GM18499 (cell line): Measurements from ENCODE around the gene IDUA.
"Not testable (repeated sequence)": the region's sequence is repeated elsewhere in the genome, so short reads cannot be mapped to it uniquely, and the experiment has no call there.

ENCODE experiments used
- ATAC-seq: cut with Tn5 transposase; IDR thresholded peaks from one replicate; pipeline ENCODE4 v1.9.1; 2021; ENCODE audit warnings: moderate number of reproducible peaks; ENCODE audit not compliant: insufficient read depth, unreplicated experiment

The IDUA gene

DNA sequence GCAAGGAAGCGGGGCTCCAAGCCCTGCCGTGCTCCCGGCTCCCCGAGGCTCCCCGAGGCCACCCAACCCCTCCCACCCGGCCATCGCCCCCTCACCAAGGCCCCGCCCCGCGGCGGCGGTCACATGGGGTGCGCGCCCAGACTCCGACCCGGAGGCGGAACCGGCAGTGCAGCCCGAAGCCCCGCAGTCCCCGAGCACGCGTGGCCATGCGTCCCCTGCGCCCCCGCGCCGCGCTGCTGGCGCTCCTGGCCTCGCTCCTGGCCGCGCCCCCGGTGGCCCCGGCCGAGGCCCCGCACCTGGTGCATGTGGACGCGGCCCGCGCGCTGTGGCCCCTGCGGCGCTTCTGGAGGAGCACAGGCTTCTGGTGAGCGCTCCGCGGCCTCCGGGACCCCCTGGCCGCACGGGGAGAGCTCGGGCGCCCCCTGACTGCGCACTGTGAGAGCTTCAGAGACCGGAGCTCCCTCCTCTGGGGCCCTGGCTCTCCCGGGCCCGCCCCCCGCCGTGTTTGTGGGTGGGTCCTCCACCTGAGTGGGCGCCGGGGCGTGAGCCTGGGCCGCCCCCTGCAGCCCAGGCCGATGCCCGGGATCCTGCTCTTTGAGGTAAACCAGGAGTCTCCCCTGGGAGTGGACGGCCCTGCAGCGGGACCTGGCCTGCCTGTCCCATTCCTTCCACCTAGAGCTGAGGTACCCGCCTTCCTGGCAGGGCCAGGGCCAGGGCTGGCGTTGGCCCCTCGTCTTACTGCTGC, at the start of gene IDUA:
Gene IDUA, plus strand, starts transcription at position 166 of the 745 bp plus-strand sequence. Its CDS starts 41 bp downstream, at position 207.
- ATAC-seq = peak; percentile 34

GRCh38 chr4:939508-939907, 47.3 kb upstream of the IDUA start:
- not testable (repeated sequence) for ATAC-seq

DNA sequence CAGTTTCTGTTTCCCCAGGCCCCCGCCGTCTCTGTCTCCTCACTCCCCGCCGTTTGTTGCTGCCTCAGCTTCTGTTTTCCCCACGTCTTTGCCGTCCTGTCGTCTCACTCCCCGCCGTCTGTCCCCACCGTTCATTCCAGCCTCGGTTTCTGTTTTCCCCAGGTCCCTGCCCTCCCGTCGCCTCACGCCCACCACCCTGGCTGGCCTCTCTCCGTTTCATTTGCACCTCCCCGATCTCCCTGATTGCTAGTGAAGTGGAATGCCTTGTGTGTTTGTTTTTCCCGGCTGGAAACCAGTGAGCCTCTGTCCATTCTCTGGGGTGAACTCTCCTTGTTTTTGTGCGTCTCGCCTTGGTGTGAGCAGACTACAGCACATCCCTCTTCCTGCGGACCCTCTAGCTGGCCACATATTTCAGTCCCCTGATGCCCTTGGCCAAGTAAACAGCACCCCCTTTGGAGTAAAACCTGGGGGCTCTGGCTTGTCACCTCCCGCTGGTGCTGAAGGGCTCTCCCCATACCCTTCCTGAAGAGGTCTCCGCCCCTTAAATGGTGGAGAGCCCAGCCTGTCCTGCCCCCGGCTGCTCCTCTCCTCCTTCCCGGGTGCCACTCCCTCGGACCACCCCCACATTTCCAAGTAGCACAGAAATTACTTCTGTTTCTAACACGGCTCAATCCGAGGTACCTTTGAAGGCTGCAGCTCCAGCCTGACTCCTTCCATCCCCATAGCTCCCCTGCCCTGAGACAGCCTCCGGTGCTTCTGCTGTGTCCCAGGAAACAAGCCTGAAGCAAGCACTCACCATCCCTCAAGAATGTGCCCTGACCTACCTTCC, 41.4 kb upstream of the IDUA start:
- ATAC-seq = no peak

DNA sequence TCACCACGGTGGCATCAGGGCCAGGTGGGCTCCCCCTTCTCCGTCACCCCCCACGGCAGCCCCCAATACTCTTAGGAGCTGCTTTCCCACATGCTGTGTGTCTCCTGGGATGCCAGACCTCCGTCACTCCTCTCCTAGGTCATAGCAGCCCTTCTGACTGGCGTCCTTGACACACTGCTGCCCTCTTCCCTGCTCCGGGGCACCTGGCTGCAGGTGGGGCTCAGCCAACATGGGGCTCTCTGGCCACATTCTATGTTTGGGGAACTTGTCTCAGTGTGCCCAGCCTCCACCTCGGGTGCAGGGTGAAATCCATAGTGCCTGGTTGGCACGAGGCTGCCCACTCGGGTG, 40.8 kb upstream of the IDUA start:
- no peak for ATAC-seq

DNA sequence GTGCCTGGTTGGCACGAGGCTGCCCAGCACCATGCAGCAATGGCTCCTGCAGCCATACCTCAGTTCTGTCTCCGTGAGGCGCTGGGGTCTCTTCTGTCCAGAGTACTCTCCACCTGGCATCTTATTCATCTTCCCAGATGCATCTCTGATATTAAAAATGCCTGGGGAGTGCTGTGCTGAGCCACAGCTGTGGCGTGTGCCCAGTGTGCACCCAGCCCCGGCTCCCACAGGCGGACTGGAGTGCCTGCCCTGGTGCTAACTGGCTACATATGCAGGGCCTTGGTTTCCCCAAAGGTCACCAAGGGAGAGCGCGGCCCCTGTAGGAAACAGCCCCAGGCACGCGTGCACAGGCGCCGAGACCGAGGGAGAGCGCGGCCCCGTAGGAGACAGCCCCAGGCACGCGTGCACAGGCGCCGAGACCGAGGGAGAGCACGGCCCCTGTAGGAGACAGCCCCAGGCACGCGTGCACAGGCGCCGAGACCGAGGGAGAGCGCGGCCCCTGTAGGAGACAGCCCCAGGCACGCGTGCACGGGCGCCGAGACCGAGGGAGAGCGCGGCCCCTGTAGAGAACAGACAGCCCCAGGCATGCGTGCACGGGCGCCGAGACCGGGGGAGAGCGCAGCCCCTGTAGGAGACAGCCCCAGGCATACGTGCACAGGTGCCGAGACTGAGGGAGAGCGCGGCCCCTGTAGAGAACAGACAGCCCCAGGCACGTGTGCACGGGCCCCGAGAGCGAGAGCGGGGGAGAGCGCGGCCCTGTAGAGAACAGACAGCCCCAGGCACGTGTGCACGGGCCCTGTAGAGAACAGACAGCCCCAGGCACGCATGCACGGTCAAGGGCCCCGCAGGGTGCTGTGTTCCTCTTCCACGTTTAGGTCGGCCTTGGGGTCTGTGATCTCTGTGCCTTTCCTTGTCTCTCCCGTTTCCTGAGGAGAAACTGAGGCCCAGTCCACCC, 40.0 kb upstream of the IDUA start:
- no peak for ATAC-seq

GRCh38 chr4:947491-947971, 39.3 kb upstream of the IDUA start:
- no peak for ATAC-seq

DNA sequence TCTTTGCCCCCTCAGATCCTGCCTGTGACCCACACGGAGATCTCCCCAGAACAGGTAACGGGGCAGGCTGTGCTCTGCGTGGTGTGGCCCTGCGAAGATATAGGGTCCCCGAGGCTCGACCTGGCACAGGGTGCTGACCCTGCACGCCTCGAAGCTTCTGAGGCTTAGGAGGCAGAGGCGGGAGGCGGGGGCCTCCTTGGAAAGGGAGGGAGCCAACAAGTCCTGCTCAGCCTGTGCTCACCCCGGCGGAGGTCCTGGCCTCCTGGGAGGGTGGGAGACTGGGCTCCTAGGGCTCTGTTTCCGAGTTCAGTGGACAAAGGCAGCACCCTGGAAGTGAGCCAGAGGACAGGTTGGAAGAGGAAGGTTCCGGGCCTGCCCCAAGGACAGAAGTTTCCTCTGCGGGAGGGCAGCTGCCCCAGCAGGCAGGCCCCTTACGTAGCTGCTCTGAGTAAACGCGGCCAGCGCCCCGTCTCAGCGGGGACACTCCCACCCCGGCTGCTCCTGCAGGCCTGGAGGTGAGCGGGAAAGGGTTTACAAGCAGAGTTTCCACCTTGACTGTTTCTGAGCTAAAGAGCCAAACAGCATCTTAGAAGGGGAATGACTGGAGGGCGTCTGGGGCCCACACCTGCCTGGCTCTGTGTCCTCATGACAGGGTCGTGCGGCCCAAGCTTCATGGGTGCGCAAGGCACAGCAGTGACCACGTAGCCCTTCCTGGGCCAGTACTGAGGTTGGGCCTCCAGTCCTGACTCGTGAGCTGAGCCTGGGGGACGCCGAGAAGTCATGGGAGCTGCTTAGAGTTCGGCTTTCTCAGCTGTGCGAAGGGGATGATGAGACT, 38.5 kb upstream of the IDUA start:
- no peak for ATAC-seq

DNA sequence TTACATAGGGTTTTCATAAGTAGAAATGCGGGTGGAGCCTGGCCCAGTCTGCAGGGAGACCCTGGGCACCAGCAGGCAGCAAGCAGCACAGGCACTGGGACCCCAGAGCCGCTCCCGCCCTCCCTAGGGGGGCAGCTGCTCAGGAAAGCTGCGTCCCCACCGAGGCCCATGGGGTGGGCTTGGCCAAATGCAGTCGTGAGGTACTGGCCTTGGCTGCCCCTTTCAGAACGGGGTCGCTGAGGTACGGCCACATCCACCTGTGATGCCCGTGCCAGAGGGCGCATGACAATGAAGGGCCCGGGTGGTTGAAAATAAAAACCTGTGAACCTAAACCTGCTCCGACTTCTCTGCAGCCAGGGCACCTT, 37.9 kb upstream of the IDUA start:
- ATAC-seq = no peak

GRCh38 chr4:949656-950055, 37.2 kb upstream of the IDUA start:
- ATAC-seq = no peak

GRCh38 chr4:950136-951020, 36.5 kb upstream of the IDUA start:
- ATAC-seq = no peak

GRCh38 chr4:951186-951585, 35.7 kb upstream of the IDUA start:
- no peak for ATAC-seq

- ATAC-seq = no peak
These were observed 35.0 kb upstream of the IDUA start for GRCh38 chr4:951594-952468.

- ATAC-seq = no peak
These were observed 33.8 kb upstream of the IDUA start for GRCh38 chr4:952881-953573.

DNA sequence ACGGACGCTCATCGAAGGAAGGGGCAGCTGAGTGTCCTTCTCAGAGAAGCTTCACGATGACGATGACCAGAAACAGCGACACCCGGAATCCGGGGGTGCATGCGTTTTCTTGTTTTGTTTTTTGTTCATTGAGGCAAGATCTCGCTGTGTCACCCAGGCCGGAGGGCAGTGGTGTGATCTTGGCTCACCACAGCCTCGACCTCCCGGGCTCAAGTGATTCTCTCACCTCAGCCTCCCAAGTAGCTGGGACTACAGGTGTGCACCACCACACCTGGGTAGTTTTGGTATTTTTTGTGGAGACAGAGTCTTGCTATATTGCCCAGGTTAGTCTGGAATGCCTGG, 33.3 kb upstream of the IDUA start:
- ATAC-seq = no peak

- no peak for ATAC-seq
These were observed 32.4 kb upstream of the IDUA start for GRCh38 chr4:954211-955020.

GRCh38 chr4:955161-955921, 31.5 kb upstream of the IDUA start:
- no peak for ATAC-seq
